Activated B cell treated with CpG ODN at 0.5 μM for 24 hours (primary cell): ENCODE results near the gene CDH12. TPM values are rescaled to one million over a fixed set of nuclear protein-coding genes. Genes with fewer than 3 reads are reported as not detected.

Experiments used
- ATAC-seq: fragments of 200-7000 bp; cut with Tn5 transposase; one replicate; pipeline ENCODE4 v1.10.0; 2021; ENCODE audit warnings: low read depth, mild to moderate bottlenecking, moderate library complexity
- CTCF ChIA-PET: fragments of 350-600 bp; sonication (Branson Sonifier 250); formaldehyde crosslinking; loops from one replicate; lab custom pipeline; 2021; ENCODE audit warnings: antibody characterized with exemption; lab: Charles Lee
- POLR2A ChIA-PET: fragments of 350-600 bp; sonication (Branson Sonifier 250); formaldehyde crosslinking; loops from one replicate; lab custom pipeline; 2021; ENCODE audit warnings: antibody characterized with exemption; lab: Charles Lee
- DNase-seq: peaks from one replicate; pipeline ENCODE4 v3.0.0; 2022
- H3K27ac Mint-ChIP-seq: one replicate; pipeline ENCODE4 v1.8.0; 2020; ENCODE audit warnings: mixed read lengths
- H3K27me3 Mint-ChIP-seq: one replicate; pipeline ENCODE4 v1.8.0; 2021; ENCODE audit warnings: mixed read lengths
- H3K36me3 Mint-ChIP-seq: one replicate; pipeline ENCODE4 v1.8.0; 2021; ENCODE audit warnings: low read depth, mixed read lengths
- H3K4me1 Mint-ChIP-seq: one replicate; pipeline ENCODE4 v1.8.0; 2021; ENCODE audit warnings: mixed read lengths
- H3K4me3 Mint-ChIP-seq: one replicate; pipeline ENCODE4 v1.8.0; 2020; ENCODE audit warnings: mild to moderate bottlenecking, mixed read lengths
- H3K9me3 Mint-ChIP-seq: one replicate; pipeline ENCODE4 v1.8.0; 2020; ENCODE audit warnings: mixed read lengths
- CTCF ChIP-seq: fragments of 200-600 bp; IDR thresholded peaks from one replicate; pipeline ENCODE4 v1.8.0; 2022; ENCODE audit warnings: antibody characterized with exemption, mild to moderate bottlenecking
- intact Hi-C: fragments of 100-400 bp; cut with micrococcal nuclease; formaldehyde crosslinking; loops from one replicate; pipeline ENCODE4 v1.15.1; 2024
- total RNA-seq: library from RNA; stranded (reverse); gene quantifications from 2 replicates; pipeline ENCODE4 v1.2.3, GENCODE V29; 2022

Gene CDH12
- total RNA-seq, 1 donor from 2014 or later: not detected

GRCh38 chr5:22372376-22372775, 480.8 kb downstream of the CDH12 start:
- Mint-ChIP-seq H3K27ac (no peak overlapping the region), H3K9me3 (peaks cover 5% of the 10 kb centered on the region), H3K4me1 (no peaks in the 10 kb centered on the region), H3K36me3 (no peaks in the 10 kb centered on the region), H3K27me3 (no peaks in the 10 kb centered on the region), H3K4me3 (no peak overlapping the region)
- ChIA-PET CTCF (no interaction called here), POLR2A (no interaction called here)
- ATAC-seq (no peak), DNase-seq (no peak)
- intact Hi-C loops: no loop called here
- TF ChIP-seq CTCF: no peak

GRCh38 chr5:22354956-22355355, 498.2 kb downstream of the CDH12 start:
- no peak for TF ChIP-seq CTCF
- DNase-seq: no peak
- Mint-ChIP-seq H3K9me3 (no peaks in the 10 kb centered on the region), H3K4me1 (no peaks in the 10 kb centered on the region), H3K27ac (no peak overlapping the region), H3K4me3 (no peak overlapping the region), H3K27me3 (no peaks in the 10 kb centered on the region), H3K36me3 (no peaks in the 10 kb centered on the region)
- ChIA-PET POLR2A (no interaction called here), CTCF (no interaction called here)
- ATAC-seq: no peak
- intact Hi-C loops: no loop called here

DNA sequence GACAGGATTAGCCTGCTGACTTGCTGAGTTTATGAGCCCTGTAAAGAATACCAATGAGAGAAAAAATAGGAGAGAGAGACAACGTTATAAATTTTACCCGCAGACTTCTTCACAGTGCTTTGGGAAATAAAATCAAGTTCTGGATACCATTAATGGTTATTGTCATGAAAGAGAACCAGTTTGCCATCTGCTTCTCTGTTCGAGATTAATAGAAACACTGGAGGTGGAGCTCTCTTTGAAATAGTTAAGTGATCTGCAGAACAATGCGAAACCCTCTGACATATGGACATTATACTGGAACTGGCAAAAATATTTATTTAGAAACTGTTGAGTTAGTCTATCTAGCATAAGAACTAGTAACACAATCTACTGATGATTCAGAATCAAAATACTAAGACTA, 500.7 kb downstream of the CDH12 start:
- H3K27ac Mint-ChIP-seq: no peak overlapping the region
- ChIA-PET CTCF (no interaction called here), POLR2A (no interaction called here)
- no peak overlapping the region for H3K4me3 Mint-ChIP-seq
- no peaks in the 10 kb centered on the region for H3K4me1 Mint-ChIP-seq
- no peaks in the 10 kb centered on the region for H3K36me3 Mint-ChIP-seq
- H3K27me3 Mint-ChIP-seq: no peaks in the 10 kb centered on the region
- no peak for ATAC-seq
- TF ChIP-seq CTCF: no peak
- intact Hi-C loops: no loop called here
- no peak for DNase-seq
- H3K9me3 Mint-ChIP-seq: no peaks in the 10 kb centered on the region

GRCh38 chr5:22351178-22351577, 502.0 kb downstream of the CDH12 start:
- H3K4me3 Mint-ChIP-seq: no peak overlapping the region

GRCh38 chr5:22348027-22348426, 505.1 kb downstream of the CDH12 start:
- DNase-seq: no peak
- Mint-ChIP-seq H3K27ac (no peak overlapping the region), H3K27me3 (no peaks in the 10 kb centered on the region), H3K4me3 (no peak overlapping the region), H3K4me1 (no peaks in the 10 kb centered on the region), H3K36me3 (no peaks in the 10 kb centered on the region), H3K9me3 (peaks cover under 1% of the 10 kb centered on the region)
- POLR2A ChIA-PET: no interaction called here
- intact Hi-C loops: no loop called here
- no peak for TF ChIP-seq CTCF
- CTCF ChIA-PET: no interaction called here
- ATAC-seq: no peak

More at GRCh38 chr5:22351178-22351577, 502.0 kb downstream of the CDH12 start:
- ATAC-seq: no peak
- H3K27ac Mint-ChIP-seq: no peak overlapping the region
- H3K4me1 Mint-ChIP-seq: no peaks in the 10 kb centered on the region
- intact Hi-C loops: no loop called here
- ChIA-PET POLR2A (no interaction called here), CTCF (no interaction called here)
- no peaks in the 10 kb centered on the region for H3K9me3 Mint-ChIP-seq
- no peaks in the 10 kb centered on the region for H3K27me3 Mint-ChIP-seq
- no peak for TF ChIP-seq CTCF
- DNase-seq: no peak
- H3K36me3 Mint-ChIP-seq: no peaks in the 10 kb centered on the region
